RCC 7860 (cell line): ENCODE measurements around the gene PDGFRA.
"Not testable (repeated sequence)": the region's sequence is repeated elsewhere in the genome, so short reads cannot be mapped to it uniquely, and the experiment has no call there.

Experiments used
- DNase-seq: peaks from one replicate; pipeline ENCODE4 v3.0.0-alpha.2; 2015; ENCODE audit warnings: low spot score
- FAIRE-seq: peaks from 2 replicates; lab custom pipeline; 2012; peaks lifted over from hg19 to GRCh38; lab: Jason Lieb, UNC

Gene PDGFRA

GRCh38 chr4:54227256-54228055, 1.6 kb upstream of the PDGFRA start:
- DNase-seq (no peak), FAIRE-seq (no peak)

- no peak for FAIRE-seq
- DNase-seq: no peak
Measured at GRCh38 chr4:54228056-54228527, 1.0 kb upstream of the PDGFRA start.

DNA sequence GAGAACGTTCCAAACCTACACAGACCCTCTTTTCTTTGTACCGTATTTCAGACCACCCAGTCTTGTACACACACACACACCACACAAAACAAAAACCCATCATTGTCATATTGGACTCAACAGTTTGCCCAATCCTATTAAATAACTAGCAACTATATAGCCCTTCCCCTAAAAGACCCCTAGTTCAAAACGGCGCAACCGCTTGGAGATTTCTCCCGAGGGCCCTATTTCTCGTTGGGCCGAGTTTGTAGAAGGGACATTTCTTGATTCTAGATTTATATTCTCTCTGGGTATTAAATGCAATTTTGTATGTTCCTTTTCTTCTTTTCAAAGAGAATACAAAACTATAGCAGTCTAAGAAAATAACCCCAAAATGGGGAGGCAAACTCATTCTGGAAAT, 547 bp upstream of the PDGFRA start:
- FAIRE-seq: no peak
- DNase-seq: no peak

DNA sequence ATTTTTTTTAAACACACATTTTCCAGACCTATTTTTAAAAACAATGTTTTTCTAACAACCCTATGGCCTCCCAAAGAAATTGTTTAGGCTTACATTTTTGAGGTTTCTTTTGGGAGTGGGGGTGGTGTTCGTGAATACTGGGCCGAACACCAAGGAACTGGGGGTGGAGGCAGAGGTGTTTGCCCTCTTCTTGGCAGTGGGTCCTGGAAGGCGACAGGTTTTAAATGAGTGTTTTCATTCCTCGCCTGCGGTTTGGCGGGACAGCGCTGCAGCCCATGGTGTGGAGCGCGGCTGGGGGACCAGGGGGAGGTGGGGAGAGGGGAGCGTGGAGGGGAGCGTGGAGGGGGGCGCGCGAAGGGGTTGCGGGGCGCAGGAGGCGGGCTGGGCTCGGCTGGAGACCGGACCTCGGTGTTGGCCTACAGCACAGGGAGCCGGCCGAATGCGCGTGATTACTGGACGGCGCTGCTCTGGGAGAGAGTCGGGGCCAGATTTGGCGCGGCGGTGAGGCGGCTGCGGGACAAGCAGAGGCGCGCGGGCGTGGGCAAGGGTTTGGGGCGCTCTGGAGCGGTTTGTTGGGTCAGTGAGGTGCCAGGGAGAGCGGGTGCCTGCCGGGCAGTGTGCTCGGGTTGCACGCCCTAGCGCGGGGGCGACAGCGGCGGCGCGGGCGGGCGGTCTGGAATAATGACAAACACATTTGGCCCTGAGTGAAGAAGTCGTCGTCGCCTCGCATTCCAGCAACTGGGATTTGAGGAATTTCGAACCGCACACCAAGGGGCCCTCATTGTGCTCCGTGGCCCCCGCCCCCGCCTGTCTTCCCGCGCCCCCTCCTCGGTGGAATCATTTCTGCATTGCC, 764 bp downstream of the PDGFRA start:
- no peak for FAIRE-seq
- no peak for DNase-seq

GRCh38 chr4:54230484-54231418, 1.7 kb downstream of the PDGFRA start:
- DNase-seq (no peak), FAIRE-seq (no peak)

- DNase-seq: no peak
- FAIRE-seq: no peak
Measured at GRCh38 chr4:54231419-54231767, 2.3 kb downstream of the PDGFRA start.

- no peak for FAIRE-seq
- no peak for DNase-seq
Measured at GRCh38 chr4:54231768-54232688, 2.9 kb downstream of the PDGFRA start.

- FAIRE-seq (no peak), DNase-seq (peak; percentile 42)
Measured at GRCh38 chr4:54233277-54233696, 4.2 kb downstream of the PDGFRA start.

DNA sequence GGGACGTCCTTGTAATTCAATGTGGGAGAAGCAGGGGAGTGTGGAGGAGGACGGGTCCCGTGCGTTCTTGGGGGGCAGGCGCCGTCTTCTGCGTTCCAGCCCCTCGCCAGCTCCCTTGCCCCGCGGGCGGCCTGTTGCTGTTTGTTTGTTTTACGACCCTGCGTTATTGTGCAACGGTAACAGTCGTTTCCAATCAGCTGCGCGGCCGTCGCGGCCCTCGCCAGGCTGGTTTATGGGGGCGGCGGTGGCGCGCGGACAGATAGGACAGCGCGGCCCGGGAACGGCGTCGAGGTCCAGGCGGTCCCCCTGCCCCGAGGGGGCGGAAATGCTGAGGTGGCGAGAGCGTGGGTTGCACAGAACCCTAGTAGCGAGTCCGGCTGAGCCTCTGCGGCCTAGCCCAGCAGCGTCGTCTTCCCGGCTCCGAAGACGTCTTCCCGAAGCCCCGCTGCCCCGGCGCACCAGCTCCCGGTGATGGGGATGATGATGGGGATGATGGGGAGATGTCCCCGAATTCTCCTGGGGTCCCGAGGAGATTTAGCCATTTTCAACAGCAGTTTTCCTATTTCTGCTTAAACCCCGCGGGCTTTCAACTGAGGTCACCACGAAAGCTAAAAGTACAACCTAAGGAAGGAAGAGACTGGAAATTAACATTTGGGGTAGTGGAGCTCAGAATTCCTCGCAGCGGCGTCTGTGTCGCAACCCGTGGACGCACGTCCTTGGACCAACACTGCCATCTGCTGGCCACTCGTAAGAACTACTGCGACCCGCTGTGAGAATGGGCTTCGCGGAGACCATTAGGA, 4.8 kb downstream of the PDGFRA start:
- FAIRE-seq: peak; percentile 63
- DNase-seq: peak; percentile 34

DNA sequence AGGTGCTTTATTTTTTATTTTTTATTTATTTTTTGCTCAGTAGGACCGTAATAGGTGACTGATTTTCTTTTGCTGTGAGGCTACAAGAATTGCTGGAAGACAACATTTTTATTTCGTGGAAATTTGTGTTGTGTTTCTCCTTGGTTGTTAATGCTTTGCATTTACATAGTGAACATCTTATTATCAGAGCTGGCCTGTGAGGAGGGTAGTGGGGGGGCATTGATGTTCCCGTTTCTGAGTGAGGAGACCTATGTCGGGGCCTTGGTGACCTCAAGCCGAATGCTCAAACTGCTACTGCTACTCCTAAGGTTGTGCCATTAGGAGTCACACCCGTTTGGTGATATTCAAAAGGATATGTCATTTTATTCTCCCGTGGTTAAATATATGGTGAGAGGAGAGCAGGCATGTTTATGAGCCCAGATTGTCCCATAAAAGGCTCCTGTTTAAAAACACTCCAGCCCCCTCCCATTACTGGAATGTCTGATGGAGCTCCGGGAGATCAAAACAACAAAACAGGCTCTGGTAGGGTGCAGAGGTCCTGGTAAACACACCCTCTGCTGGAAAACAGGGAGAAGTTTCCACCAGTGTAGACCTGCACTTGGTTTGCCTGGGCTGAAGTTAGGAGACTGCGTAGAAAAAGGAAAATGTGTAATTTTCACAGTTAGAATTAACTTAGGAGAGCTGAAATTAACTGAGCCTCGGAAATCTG, 5.6 kb downstream of the PDGFRA start:
- no peak for FAIRE-seq
- no peak for DNase-seq

DNA sequence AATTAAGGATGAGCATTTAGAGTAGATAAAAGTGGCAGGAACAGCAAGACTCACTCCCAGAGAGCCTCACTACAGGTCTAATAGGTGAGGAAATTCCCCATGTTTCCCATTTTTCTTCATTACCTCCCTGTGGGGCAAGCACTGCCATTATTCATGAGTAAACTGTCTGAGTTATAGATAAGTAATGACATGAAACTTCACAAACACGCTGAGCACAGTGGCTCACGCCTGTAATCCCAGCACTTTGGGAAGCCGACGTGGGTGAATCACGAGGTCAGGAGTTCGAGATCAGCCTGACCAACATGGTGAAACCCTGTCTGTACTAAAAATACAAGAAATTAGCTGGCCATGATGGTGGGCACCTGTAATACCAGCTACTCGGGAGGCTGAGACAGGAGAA, 7.2 kb downstream of the PDGFRA start:
- FAIRE-seq, DNase-seq: not testable (repeated sequence)

- FAIRE-seq (no peak), DNase-seq (no peak)
Measured at GRCh38 chr4:54237770-54238169, 8.7 kb downstream of the PDGFRA start.

GRCh38 chr4:54238389-54238788, 9.3 kb downstream of the PDGFRA start:
- DNase-seq (no peak), FAIRE-seq (no peak)

- DNase-seq: not testable (repeated sequence)
- FAIRE-seq: peak; percentile 12
Measured at GRCh38 chr4:54241268-54241823, 12.3 kb downstream of the PDGFRA start.

- FAIRE-seq: not testable (repeated sequence)
Measured at GRCh38 chr4:54243541-54243940, 14.4 kb downstream of the PDGFRA start.

DNA sequence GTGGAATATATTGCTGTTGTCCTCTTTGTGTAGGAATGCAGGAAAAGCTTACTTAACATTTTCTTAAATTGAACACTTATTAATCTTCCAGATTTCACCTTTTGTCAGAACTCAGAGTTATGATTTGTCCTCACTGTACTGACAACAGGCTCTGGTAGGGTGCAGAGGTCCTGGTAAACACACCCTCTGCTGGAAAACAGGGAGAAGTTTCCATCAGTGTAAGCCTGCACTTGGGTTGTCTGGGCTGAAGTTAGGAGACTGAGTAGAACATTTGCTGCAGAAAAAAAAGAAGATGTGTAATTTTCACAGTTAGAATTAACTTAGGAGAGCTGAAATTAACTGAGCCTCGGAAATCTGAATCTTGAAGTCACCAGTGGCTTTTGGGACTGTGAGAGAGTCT, 23.2 kb downstream of the PDGFRA start:
- not testable (repeated sequence) for FAIRE-seq, DNase-seq

More at GRCh38 chr4:54243541-54243940, 14.4 kb downstream of the PDGFRA start:
- not testable (repeated sequence) for DNase-seq

DNA sequence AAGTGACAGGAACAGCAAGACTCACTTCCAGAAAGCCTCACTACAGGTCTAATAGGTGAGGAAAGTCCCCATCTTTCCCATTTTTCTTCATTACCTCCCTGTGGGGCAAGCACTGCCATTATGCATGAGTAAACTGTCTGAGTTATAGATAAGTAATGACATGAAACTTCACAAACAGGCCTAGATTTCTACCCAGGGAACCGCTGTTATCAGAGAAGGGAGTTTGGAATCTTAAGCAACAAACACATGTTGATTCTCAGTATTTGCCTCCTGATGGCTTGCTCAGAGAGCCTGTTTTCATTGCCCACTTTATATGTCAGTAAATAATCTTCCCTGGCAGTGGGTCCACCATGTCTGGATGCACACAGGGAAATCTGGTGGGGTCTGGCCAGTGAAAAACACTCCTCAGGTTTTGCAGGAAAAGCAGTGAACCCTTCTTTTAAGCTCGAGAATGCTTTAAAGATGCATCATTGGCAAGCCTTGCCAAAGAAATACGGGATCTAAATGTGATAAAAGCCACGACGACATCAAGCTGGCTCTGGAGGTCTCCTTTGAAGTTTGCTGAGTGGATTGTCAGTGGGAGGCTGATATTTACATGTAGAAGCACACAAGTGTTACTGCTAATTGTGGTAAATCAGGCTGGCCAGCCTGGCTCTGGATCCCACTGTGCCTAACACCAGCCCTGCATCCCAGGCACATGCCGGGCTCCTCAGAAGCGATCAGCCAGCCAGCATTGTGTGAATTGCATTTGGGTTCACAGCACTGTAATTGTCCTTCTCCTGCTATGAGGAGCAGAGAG, 25.2 kb downstream of the PDGFRA start:
- no peak for DNase-seq
- no peak for FAIRE-seq
